ENCODE measurements around the gene SLF2.

SLF2 gene

GRCh38 chr10:100866575-100867098 is 46.1 kb upstream of the SLF2 start:
- TF ChIP-seq FOXP2 (optimal IDR thresholded peaks at IDR 0.05; ENCODE audit: borderline replicate concordance, extremely low read depth, extremely low read length, insufficient read depth) (no peak), REST (IDR thresholded peaks at IDR 0.05; ENCODE audit: insufficient read depth in 1 of 2, low read depth in 2 of 2, low read length in 2 of 2) (no peak)

GRCh38 chr10:100867261-100867963 is 45.4 kb upstream of the SLF2 start:
- TF ChIP-seq POLR2AphosphoS5 (IDR thresholded peaks at IDR 0.05; ENCODE audit: low read depth, low read length) (no peak), SIN3A (IDR thresholded peaks at IDR 0.05; ENCODE audit: borderline replicate concordance, insufficient read depth, low read length) (no peak), FOXP2 (optimal IDR thresholded peaks at IDR 0.05; ENCODE audit: borderline replicate concordance, extremely low read depth, extremely low read length, insufficient read depth) (no peak), REST (IDR thresholded peaks at IDR 0.05; ENCODE audit: insufficient read depth in 1 of 2, low read depth in 2 of 2, low read length in 2 of 2) (no peak), TAF1 (IDR thresholded peaks at IDR 0.05; ENCODE audit: borderline replicate concordance, insufficient read depth, low read length) (no peak)

- no peak for TF ChIP-seq REST (IDR thresholded peaks at IDR 0.05; ENCODE audit: insufficient read depth in 1 of 2, low read depth in 2 of 2, low read length in 2 of 2)
- TF ChIP-seq POLR2AphosphoS5 (IDR thresholded peaks at IDR 0.05; ENCODE audit: low read depth, low read length): no peak
- TF ChIP-seq TAF1 (IDR thresholded peaks at IDR 0.05; ENCODE audit: borderline replicate concordance, insufficient read depth, low read length): no peak
- no peak for TF ChIP-seq FOXP2 (optimal IDR thresholded peaks at IDR 0.05; ENCODE audit: borderline replicate concordance, extremely low read depth, extremely low read length, insufficient read depth)
- no peak for TF ChIP-seq SIN3A (IDR thresholded peaks at IDR 0.05; ENCODE audit: borderline replicate concordance, insufficient read depth, low read length)
These were observed 44.4 kb upstream of the SLF2 start for GRCh38 chr10:100868382-100868781.

- TF ChIP-seq FOXP2 (optimal IDR thresholded peaks at IDR 0.05; ENCODE audit: borderline replicate concordance, extremely low read depth, extremely low read length, insufficient read depth) (no peak), REST (IDR thresholded peaks at IDR 0.05; ENCODE audit: insufficient read depth in 1 of 2, low read depth in 2 of 2, low read length in 2 of 2) (no peak), TAF1 (IDR thresholded peaks at IDR 0.05; ENCODE audit: borderline replicate concordance, insufficient read depth, low read length) (no peak), SIN3A (IDR thresholded peaks at IDR 0.05; ENCODE audit: borderline replicate concordance, insufficient read depth, low read length) (no peak), POLR2AphosphoS5 (IDR thresholded peaks at IDR 0.05; ENCODE audit: low read depth, low read length) (no peak)
These were observed 43.4 kb upstream of the SLF2 start for GRCh38 chr10:100869399-100869798.
